Measurements from ENCODE around the gene C1orf122. TPM values are rescaled to one million over a fixed set of nuclear protein-coding genes. Genes with fewer than 3 reads are reported as not detected.

The C1orf122 gene
- total and polyA plus RNA-seq, 2 of the 13 experiments (the other 11 are each of a cell fraction or from before 2014, with no cell fraction given), result 18.7 to 40.6 TPM

DNA sequence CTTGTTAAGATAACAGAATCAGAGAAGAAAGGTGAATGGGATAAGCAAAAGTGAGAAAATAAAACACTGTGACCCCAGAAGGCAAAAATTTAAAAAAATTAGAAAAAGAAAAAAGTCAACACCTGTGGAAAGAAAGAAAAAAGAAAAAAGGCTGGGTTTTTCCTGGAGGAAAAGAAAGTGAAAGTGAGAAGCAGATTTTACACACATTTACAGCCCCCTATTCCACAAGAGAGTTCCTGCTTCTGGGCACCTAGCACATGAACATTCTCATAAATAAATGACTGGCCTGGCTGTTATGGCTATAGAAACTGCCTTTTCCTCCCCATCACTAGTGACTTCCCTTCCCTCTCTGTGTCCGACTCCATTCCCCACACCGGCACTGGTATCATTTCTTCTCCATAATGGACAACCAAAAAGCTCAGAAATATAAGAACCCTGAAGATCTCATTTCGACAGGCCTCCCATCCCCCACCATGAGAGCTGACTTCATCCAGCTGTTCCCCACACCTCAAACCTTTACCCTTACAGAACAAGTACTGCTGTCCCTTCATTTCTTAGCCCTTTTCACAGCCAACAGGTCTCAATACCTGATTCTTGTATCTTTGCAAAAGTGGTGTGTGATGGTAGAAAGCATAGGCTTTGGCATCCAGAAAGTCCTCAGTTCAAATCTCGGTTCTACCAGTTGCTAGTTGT lies 39.2 kb downstream of the C1orf122 start:
- no peak for FAIRE-seq
- in situ Hi-C loops (cut with HindIII; ENCODE audit: extremely low pct_ligation_motif_present, low pct_unique_long_range_greater_than_20kb), result no loop called here
- H3K9ac ChIP-seq (ENCODE audit: insufficient read depth, low read depth, low read length), result no peak overlapping the region
- POLR2A ChIA-PET, result no interaction called here
- H4K20me1 ChIP-seq (ENCODE audit: insufficient read depth, low read length), result no peaks in the 10 kb centered on the region
- peaks cover 5 to 12% of the 10 kb centered on the region in 2 experiments; a peak in 4 of 5 replicates for H3K36me3 ChIP-seq (replicated peaks in 1 of 2; ENCODE audit: control insufficient read depth in 1 of 2, insufficient read depth in 2 of 2, low read length in 2 of 2)
- no peak for DNase-seq (ENCODE audit: low spot score)
- ATAC-seq, result no peak
- intact Hi-C loops (cut with micrococcal nuclease; ENCODE audit: unreplicated experiment), result no loop called here
- H3K4me2 ChIP-seq (ENCODE audit: low read depth, low read length), result no peak overlapping the region
- H2AFZ ChIP-seq (ENCODE audit: low read length), result no peak overlapping the region
- H3K79me2 ChIP-seq (ENCODE audit: insufficient read depth, low read length), result peaks cover 10% of the 10 kb centered on the region
- CTCF ChIA-PET (ENCODE audit: low intra/inter-chr PET ratio, low total read pairs), result no interaction called here
- WGBS (ENCODE audit: low lambda C conversion rate), result 97% methylated on average over 4 of the region's 4 CpGs
- no peaks in the 10 kb centered on the region for H3K9me3 ChIP-seq (ENCODE audit: low read length)
- H3K27me3 ChIP-seq (ENCODE audit: control insufficient read depth in 1 of 2, insufficient read depth in 2 of 2, low read length in 2 of 2), result no peaks in the 10 kb centered on the region; a peak in 1 of 5 replicates
- no TSS peak for BruUV-seq (replicated peaks)
- no peak for TF ChIP-seq RBM39 (IDR thresholded peaks at IDR 0.05; ENCODE audit: low read depth, low read length, poor library complexity, severe bottlenecking)
- TF ChIP-seq BHLHE40 (IDR thresholded peaks at IDR 0.05; ENCODE audit: low read length), result no peak
- H3K27ac ChIP-seq (ENCODE audit: extremely low read length, insufficient read depth, low read length), result no peak overlapping the region
- no peaks in the 10 kb centered on the region for H3K4me1 ChIP-seq (ENCODE audit: insufficient read depth, low read length)
- H3K4me3 ChIP-seq (replicated peaks in 1 of 3; ENCODE audit: insufficient read depth in 1 of 3, low read depth in 2 of 3, low read length in 3 of 3), result no peak overlapping the region

DNA sequence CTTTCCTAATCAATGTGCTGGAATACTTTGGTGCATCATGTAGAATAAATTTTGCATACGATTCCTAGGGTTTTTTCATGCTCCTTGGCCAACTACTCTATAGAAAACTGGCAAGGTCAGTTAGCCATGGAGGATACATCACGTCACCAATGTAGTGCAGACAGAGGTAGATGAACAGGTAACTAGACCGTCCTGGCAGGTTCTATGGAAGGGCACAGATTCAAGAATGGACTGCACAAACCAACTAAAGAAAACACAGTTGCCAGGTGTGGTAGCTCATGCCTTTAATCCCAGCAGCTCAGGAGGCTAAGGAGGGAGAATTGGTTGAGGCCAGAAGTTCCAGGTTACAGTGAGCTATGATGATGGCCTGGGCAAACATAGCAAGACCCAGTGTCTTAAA lies 41.9 kb downstream of the C1orf122 start:
- Histone ChIP-seq H3K9me3 (ENCODE audit: low read length) (no peaks in the 10 kb centered on the region), H3K4me3 (replicated peaks in 1 of 3; ENCODE audit: insufficient read depth in 1 of 3, low read depth in 2 of 3, low read length in 3 of 3) (no peak overlapping the region), H3K79me2 (ENCODE audit: insufficient read depth, low read length) (peaks cover 14% of the 10 kb centered on the region), H3K27me3 (ENCODE audit: control insufficient read depth in 1 of 2, insufficient read depth in 2 of 2, low read length in 2 of 2) (no peaks in the 10 kb centered on the region; a peak in 1 of 5 replicates), H2AFZ (ENCODE audit: low read length) (no peak overlapping the region), H3K9ac (ENCODE audit: insufficient read depth, low read depth, low read length) (no peak overlapping the region), H3K4me1 (ENCODE audit: insufficient read depth, low read length) (no peaks in the 10 kb centered on the region), H4K20me1 (ENCODE audit: insufficient read depth, low read length) (no peaks in the 10 kb centered on the region), H3K27ac (ENCODE audit: extremely low read length, insufficient read depth, low read length) (no peak overlapping the region), H3K4me2 (ENCODE audit: low read depth, low read length) (no peak overlapping the region), H3K36me3 (replicated peaks in 1 of 2; ENCODE audit: control insufficient read depth in 1 of 2, insufficient read depth in 2 of 2, low read length in 2 of 2) (peaks cover 5 to 20% of the 10 kb centered on the region in 2 experiments; a peak in 4 of 5 replicates)
- no peak for ATAC-seq
- DNase-seq (ENCODE audit: low spot score), result no peak
- in situ Hi-C loops (cut with HindIII; ENCODE audit: extremely low pct_ligation_motif_present, low pct_unique_long_range_greater_than_20kb), result no loop called here
- POLR2A ChIA-PET, result no interaction called here
- intact Hi-C loops (cut with micrococcal nuclease; ENCODE audit: unreplicated experiment), result no loop called here
- BruUV-seq (replicated peaks), result no TSS peak
- 98% methylated on average over 3 of the region's 3 CpGs for WGBS (ENCODE audit: low lambda C conversion rate)
- no peak for TF ChIP-seq ZNF678 (CRISPR knock-in tag; IDR thresholded peaks at IDR 0.05)
- TF ChIP-seq ARNT (IDR thresholded peaks at IDR 0.05), result no peak
- TF ChIP-seq FOSL1 (CRISPR knock-in tag; IDR thresholded peaks at IDR 0.05; ENCODE audit: borderline replicate concordance), result no peak
- TF ChIP-seq, protein P1, sequence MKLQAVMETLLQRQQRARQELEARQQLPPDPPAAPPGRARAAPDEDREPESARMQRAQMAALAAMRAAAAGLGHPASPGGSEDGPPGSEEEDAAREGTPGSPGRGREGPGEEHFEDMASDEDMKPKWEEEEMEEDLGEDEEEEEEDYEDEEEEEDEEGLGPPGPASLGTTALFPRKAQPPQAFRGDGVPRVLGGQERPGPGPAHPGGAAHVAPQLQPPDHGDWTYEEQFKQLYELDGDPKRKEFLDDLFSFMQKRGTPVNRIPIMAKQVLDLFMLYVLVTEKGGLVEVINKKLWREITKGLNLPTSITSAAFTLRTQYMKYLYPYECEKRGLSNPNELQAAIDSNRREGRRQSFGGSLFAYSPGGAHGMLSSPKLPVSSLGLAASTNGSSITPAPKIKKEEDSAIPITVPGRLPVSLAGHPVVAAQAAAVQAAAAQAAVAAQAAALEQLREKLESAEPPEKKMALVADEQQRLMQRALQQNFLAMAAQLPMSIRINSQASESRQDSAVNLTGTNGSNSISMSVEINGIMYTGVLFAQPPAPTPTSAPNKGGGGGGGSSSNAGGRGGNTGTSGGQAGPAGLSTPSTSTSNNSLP (IDR thresholded peaks at IDR 0.05; ENCODE audit: low read depth, low read length), result no peak
- no peak for TF ChIP-seq U2AF1 (optimal IDR thresholded peaks at IDR 0.05; ENCODE audit: low read depth, low read length)
- FAIRE-seq, result no peak
- CTCF ChIA-PET (ENCODE audit: low intra/inter-chr PET ratio, low total read pairs), result no interaction called here
